Measurements from ENCODE around the gene AHCYL1.

The AHCYL1 gene

GRCh38 chr1:110043016-110043415 is 58.5 kb downstream of the AHCYL1 start:
- peaks cover 90% of the 10 kb centered on the region for H3K36me3 Mint-ChIP-seq (ENCODE audit: low read depth)
- H3K27ac Mint-ChIP-seq, result no peak overlapping the region
- H3K4me1 Mint-ChIP-seq, result peaks cover 5% of the 10 kb centered on the region
- H3K4me3 Mint-ChIP-seq, result no peak overlapping the region
- H3K9me3 Mint-ChIP-seq, result no peaks in the 10 kb centered on the region
- TF ChIP-seq CTCF (IDR thresholded peaks at IDR 0.05; ENCODE audit: unreplicated experiment in 3 of 3), result no peak
- no peaks in the 10 kb centered on the region for H3K27me3 Mint-ChIP-seq (ENCODE audit: low read depth)

GRCh38 chr1:110047463-110047862 is 62.9 kb downstream of the AHCYL1 start:
- no peak overlapping the region for H3K27ac Mint-ChIP-seq
- H3K4me3 Mint-ChIP-seq, result no peak overlapping the region
- TF ChIP-seq CTCF (IDR thresholded peaks at IDR 0.05; ENCODE audit: unreplicated experiment in 3 of 3), result no peak
- peaks cover 5% of the 10 kb centered on the region for H3K4me1 Mint-ChIP-seq
- no peaks in the 10 kb centered on the region for H3K27me3 Mint-ChIP-seq (ENCODE audit: low read depth)
- peaks cover 82% of the 10 kb centered on the region for H3K36me3 Mint-ChIP-seq (ENCODE audit: low read depth)
- no peaks in the 10 kb centered on the region for H3K9me3 Mint-ChIP-seq

DNA sequence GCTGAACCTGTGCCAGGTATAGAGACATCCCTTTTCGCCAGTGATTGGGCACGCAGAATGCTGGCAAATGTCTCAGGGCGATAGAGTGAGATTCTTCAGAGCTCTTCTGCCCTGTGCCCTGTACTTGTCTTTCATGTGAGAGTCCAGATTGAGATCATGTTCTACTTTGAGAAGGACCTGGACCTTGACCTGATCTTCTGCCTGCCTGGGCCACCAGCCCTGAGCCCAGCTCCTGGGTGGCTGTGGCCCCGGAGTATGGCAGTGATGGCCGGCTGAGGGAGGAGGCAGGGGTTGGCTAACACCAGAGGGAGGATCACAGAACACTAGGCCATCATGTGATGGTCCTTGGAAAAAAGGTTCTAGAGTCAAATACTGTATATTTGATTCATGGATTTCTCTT is 63.7 kb downstream of the AHCYL1 start:
- peaks cover 83% of the 10 kb centered on the region for H3K36me3 Mint-ChIP-seq (ENCODE audit: low read depth)
- H3K4me3 Mint-ChIP-seq, result no peak overlapping the region
- TF ChIP-seq CTCF (IDR thresholded peaks at IDR 0.05; ENCODE audit: unreplicated experiment in 3 of 3), result no peak
- H3K9me3 Mint-ChIP-seq, result no peaks in the 10 kb centered on the region
- no peaks in the 10 kb centered on the region for H3K27me3 Mint-ChIP-seq (ENCODE audit: low read depth)
- peaks cover 5% of the 10 kb centered on the region for H3K4me1 Mint-ChIP-seq
- no peak overlapping the region for H3K27ac Mint-ChIP-seq

DNA sequence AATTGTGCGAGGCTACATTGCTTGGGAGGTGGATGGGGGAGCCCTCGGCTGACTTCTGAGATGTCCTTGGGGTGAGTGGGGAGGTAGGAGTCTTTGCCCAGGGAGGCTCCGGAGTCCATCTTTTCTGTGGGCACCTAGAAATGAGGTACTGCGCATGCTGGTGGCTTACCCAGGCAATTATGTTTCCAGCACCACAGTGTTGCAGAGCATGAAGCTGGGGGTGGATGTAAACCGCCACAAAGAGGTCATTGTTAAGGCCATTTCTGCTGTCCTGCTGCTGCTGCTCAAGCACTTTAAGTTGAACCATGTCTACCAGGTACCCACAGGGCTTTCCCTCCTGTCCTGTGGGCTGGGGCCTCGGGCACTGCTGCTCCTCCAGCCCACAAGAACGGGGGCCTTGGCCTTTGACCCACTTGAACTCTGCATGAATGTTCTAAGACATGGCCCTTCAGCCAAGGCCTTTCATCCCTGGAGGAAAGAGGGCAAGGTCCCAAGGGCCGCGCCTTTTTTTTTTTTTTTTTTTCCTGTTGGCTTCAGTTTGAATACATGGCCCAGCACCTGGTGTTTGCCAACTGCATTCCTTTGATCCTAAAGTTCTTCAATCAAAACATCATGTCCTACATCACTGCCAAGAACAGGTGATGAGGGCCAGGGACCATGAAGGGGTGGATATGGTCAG is 64.5 kb downstream of the AHCYL1 start:
- TF ChIP-seq CTCF (IDR thresholded peaks at IDR 0.05; ENCODE audit: unreplicated experiment in 3 of 3), result no peak
- Mint-ChIP-seq H3K4me3 (no peak overlapping the region), H3K9me3 (no peaks in the 10 kb centered on the region), H3K36me3 (ENCODE audit: low read depth) (peaks cover 84% of the 10 kb centered on the region), H3K4me1 (peaks cover 10% of the 10 kb centered on the region), H3K27ac (no peak overlapping the region), H3K27me3 (ENCODE audit: low read depth) (no peaks in the 10 kb centered on the region)

DNA sequence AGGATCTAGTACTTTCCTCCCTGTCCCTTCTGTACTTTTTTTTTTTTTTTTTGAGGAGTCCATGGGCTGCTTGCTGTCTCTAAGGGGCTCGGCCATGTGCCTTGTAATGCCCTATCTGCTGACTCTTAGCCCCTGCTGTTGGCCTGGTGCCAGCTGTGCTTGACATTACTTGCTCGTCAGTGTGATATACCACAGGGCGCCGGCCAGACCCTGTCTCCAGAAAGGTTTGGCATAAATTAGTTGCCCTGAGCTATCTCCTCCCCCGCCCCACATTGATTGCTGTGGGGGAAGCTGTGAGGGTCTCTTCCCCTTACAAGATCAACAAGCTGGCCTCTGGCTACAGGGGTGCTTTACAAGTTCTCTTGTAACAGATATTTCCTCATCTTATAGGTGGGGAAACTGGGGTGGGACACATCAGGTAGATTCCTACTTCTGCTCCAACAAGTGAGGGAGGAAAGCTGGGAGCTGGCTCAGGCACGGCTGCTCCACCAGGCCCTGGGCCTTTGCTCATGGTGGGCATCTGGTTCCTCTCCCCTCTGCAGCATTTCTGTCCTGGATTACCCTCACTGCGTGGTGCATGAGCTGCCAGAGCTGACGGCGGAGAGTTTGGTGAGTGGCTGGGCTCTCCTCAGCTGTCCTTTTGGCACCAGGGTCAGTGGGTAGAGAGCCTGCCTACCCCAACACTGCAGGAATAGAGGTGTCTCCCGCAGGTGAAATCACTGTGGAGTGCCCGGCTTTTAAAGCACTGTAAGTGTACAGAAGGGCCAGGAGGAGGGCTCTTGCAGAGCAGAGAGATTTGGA is 65.4 kb downstream of the AHCYL1 start:
- Mint-ChIP-seq H3K9me3 (no peaks in the 10 kb centered on the region), H3K36me3 (ENCODE audit: low read depth) (peaks cover 83% of the 10 kb centered on the region), H3K27ac (no peak overlapping the region), H3K4me3 (no peak overlapping the region), H3K27me3 (ENCODE audit: low read depth) (no peaks in the 10 kb centered on the region), H3K4me1 (peaks cover 12% of the 10 kb centered on the region)
- TF ChIP-seq CTCF (IDR thresholded peaks at IDR 0.05; ENCODE audit: unreplicated experiment in 3 of 3), result no peak

Data from nephron (organoid).